A673 (cell line): Measurements from ENCODE around the gene MYO5A.

Experiments
- CTCF ChIP-seq: fragments of 300-800, 200-600 bp; sonication (generic); conservative IDR thresholded peaks from 2 replicates; pipeline ENCODE4 v1.5.1; 2017; ENCODE audit warnings: low read depth, mild to moderate bottlenecking, antibody characterized with exemption, low read length, moderate library complexity, mixed read lengths
- EZH2 ChIP-seq: fragments of 200-600 bp; sonication (generic); IDR thresholded peaks from 2 replicates; pipeline ENCODE4 v1.6.1; 2017; ENCODE audit warnings: borderline replicate concordance, low read depth, mild to moderate bottlenecking, mixed read lengths, antibody characterized with exemption, low read length; ENCODE audit not compliant: poor library complexity, severe bottlenecking

GRCh38 chr15:52378746-52379394 lies 149.8 kb downstream of the MYO5A start:
- no peak for TF ChIP-seq CTCF
- TF ChIP-seq EZH2 = no peak
